ENCODE results near the gene PIMREG.
A peak's percentile ranks its signal among the peaks of the same experiment; 100 is the strongest.
"Not testable (repeated sequence)": the region's sequence is repeated elsewhere in the genome, so short reads cannot be mapped to it uniquely, and the experiment has no call there.

The PIMREG gene

DNA sequence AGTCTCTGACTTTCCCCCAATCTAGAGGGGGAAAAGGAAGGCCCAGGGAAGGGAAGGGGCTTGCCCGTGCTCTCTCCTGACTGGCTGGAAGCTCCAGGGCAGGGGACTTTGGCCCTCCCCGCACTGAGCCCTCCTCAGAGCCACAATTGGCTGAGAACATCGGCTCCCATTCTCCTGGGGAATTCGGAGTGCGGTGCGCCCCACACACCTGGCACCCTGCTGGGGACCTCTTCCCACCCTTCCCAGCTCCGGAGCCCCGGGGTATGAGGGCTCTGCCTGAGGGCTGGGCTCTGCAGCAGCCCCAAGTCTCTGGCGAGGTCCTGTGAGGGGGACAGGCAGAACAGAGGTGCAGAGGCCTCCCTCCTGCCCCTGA, 36.0 kb downstream of the PIMREG start:
- no peak for DNase-seq

DNA sequence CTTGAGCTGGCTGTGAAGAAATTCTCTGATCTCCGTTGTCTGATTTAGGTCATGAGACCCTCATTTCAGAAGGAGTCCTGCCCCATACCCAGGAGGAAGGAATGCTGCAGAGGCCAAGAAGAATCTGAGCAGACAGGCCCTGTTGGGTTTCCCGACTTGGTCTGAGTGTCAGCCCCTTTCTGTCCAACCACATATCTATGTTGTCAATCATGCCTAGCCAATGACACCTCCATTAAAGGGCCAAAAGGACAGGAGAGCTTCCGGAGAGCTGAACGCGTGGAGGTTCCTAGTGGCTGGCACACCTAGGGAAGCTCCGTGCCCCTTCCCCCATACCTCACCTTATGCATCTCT, 37.8 kb downstream of the PIMREG start:
- DNase-seq = no peak

DNA sequence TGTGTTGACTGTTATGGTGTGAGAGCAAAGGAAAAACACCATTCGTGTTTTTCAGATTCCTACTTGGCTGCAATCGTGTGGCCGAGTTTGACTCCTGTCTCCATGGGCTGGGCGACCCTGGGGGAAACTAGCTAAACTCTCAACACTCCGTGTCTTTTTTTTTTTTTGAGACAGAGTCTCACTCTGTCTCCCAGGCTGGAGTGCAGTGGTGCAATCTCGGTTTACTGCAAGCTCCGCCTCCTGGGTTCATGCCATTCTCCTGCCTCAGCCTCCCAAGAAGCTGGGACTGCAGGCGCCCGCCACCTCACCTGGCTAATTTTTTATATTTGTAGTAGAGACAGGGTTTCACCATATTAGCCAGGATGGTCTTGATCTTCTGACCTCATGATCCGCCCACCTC, 38.5 kb downstream of the PIMREG start:
- DNase-seq = not testable (repeated sequence)

DNA sequence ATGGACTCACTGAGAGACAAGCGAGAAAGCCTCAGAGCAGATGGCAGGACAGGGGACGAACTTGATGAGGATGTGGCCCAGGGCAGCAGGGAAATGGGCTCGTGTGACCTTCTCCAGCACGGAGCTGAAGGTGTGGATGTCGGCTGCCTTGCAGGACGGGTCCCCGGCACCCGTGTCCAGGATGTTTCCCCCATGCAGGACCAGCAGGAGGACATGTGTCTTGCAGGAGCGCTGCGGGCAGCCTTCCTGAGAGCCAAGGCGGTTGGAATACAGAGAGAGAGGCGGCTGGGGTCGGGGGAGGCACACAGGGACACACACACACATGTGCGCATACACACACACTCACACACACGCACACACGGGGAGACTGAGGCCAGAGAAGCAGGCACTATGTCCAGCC, 39.3 kb downstream of the PIMREG start:
- no peak for DNase-seq

DNA sequence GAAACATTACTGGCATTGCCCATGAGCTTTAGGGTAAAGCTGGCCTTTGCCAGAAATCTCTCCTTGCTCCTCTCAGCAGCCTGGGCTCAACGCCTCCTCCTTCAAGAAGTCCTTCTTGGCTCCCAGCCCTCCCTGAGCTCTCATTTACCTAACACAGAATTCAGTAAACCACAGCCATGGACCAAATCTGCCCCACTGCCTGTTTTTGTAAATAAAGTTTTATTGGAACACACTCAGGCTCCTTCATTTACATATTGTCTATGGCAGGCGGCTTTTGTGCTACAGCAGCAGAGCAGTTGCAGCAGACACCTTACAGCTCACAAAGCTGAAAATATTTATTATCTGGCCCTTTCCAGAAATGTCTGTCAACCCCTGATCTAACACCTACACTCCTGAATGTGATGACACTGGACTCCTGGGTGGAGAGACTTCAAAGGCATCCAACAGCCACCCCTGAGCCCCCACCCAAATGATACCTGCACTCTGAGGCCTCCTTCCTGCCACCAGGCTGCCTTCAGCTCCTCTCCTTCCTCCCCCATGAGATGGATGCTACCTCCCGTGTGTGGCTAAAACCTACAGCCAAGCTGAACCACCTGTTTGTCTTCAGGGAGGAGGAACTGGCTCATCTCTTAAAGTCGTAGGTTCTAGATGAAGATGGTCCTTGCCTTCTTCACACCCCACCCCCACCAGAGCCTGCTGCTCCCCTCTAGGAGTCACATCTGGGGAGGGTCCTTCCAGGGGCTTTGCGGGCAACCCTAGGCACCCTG, 41.6 kb downstream of the PIMREG start:
- DNase-seq = no peak

DNA sequence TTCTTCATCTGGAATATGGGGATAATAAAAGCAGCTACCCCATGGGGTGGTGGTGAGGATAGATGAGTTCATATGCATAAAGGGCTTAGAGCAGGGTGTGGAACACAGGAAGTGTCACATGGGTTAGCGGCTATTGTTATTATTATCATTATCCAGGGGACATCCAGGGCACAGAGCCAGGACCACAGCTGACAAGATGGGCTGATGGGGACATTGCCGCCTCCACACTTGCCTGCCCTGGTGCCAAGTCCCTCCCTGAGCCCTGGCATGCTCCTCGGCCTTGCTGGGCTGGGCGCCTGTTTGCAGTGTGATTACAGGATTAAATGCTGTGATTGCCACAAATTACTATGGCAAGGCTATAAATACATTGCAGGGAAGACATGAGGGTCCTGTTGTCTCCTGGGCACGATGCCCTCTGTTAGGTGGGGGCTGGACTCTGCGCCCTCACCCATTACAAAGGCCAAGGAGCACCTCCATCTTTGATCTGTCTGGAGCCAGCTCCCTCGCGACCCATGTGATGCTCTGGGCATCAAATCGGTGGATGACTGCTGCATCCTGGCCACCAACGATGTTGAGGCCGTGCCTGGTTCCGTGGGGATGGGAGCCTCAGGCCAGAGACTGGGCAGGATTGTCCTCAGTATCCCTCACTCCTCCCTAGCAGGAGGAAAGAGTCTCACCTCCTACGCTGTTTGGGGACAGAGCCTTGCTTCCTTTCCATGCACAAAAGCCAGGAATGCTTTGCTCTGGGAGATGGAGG, 43.2 kb downstream of the PIMREG start:
- no peak for DNase-seq

DNA sequence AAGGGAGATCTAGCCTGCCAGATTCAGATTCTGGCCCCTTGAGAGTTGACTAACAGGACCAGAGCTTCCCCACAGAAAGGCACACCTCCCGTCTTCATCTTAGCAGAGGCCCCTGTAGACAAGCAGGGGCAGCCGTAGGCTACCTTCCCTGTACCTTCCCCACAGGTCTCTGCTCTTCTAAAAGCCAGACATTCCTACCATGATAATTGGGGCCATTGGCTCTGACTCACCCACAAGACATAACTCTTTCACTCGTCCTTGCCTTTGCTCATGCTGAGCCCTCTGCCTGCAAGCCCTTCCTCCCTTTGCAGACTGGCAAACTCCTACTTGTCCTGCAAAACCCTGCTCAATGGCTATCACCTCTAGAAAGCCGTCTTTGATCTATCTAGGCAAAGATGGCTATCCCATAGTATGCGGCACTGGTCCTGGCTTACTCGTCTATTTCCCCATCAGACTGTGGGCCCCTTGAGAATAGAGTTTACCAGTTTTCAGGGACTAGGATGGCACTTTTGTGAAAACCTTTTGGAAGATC, 43.8 kb downstream of the PIMREG start:
- no peak for DNase-seq

DNA sequence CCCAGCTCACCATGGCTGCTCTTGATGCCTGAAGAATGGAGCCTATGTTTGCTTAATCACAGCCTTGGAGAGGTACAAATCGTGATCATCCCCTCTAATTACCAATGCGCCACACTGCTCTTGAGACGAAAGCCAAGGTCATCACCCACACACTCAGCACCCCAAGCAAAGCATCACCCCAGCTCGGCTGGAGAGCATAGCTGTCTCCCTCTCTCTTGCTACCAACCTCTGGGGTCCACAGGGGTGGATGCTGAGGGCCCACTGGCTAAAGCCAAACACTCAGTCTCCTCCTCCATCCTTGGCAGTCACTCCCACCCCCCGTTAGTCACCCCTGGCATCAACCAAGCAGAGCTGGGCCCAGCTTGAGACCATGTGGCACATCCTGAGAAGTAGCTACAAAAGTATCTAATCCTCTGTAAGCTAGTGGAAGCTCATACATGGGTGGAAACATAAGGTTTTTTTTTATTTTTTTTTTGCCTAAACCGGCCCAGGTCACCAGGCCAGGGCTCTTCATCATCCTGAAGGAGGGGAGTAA, 44.8 kb downstream of the PIMREG start:
- DNase-seq = no peak

DNA sequence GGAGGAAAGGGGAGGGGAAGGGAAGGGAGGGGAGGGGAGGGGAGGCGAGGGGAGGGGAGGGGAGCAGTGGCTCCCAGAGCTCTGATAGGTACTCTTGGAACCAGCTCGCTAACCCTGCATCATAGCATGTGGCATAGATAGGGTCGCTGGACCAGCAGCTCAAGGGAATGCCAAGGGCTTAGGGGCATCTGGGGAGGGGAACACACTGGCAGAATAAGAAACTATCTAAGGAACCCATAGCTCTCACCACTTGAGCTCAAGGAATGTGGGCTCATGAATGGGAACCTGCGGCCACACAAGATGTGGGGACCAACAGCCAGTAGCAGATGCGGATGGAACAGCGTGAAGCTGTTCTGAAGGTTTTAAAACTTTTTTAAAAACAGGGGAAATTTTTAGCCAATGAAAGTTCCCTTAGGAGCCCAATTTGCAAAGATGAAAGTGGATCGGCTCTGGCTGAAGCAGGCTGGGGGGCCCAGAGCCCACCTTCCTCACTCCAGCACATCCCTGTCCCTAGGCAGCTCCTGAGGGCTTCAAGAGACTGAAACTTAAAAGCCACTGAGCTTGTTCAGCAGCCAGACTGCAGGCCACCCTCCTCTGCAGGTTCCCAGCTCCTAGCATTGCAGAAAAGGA, 46.9 kb downstream of the PIMREG start:
- no peak for DNase-seq

DNA sequence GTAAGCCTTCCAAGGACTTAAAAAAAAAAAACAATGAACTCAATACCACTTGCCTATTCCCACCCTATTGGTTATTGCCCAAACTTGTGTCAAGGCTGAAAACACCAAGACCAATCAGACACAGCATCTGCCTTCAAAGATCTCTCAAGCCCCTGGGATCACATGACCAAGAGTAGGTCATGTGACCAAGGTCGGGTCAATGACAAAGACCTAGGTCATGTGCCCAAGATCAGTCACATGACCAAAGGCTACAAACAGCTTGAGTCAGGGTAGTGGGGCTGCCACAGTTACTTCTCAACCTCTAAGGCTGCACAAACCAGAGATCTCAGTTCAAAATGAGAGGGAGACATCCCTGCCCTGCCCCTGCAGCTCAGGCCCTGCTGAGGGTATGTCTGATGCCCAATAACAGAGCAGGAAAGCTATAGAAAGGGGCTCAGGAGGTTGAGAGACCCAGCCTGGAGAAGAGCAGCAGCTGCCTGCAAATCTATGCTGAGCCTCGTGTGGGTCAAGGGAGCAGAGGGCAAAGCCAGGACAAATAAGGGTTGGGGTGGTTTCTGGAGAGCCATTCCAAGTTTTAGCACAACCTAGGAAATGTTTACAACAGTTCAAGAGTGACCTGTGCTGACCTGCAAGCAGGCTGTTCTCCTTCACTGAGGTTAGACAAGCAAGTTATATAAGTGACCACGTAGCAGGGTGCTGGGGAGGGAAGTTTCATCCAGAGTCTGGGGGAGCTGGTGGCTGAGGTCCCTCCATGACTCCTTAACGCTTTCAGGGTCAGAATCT, 48.8 kb downstream of the PIMREG start:
- DNase-seq = no peak

DNA sequence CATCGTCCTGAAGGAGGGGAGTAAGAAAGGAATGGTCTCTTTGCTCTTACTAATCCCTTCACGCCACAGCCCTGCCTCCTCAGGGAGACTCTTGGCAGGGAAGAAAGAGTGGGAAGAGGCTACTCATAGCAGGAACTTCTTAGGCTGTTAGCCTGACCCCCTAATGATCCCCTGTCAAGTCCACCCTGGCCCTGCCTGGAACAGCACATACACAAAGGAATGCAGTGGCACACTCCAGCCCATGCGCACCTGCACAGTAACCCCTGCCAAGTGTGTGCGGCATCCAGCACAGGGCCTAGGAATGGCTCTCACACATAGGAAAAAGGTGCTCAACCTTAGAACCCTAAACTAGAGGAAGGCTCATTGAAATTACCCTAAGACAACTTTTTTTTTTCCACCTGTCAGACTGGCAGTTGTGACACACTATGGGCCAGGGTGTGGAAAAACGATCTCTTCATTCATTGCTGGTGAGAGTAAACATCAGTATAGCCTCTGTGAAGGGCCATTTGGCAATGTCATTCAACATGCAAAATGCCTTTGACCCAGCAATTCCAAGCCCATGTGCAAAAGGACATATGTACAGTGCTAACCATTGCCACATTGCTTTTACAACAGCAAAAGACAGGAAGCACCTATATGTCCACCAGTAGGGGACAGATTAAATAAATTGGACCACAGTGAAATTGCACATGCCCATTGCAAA, 50.1 kb downstream of the PIMREG start:
- no peak for DNase-seq

DNA sequence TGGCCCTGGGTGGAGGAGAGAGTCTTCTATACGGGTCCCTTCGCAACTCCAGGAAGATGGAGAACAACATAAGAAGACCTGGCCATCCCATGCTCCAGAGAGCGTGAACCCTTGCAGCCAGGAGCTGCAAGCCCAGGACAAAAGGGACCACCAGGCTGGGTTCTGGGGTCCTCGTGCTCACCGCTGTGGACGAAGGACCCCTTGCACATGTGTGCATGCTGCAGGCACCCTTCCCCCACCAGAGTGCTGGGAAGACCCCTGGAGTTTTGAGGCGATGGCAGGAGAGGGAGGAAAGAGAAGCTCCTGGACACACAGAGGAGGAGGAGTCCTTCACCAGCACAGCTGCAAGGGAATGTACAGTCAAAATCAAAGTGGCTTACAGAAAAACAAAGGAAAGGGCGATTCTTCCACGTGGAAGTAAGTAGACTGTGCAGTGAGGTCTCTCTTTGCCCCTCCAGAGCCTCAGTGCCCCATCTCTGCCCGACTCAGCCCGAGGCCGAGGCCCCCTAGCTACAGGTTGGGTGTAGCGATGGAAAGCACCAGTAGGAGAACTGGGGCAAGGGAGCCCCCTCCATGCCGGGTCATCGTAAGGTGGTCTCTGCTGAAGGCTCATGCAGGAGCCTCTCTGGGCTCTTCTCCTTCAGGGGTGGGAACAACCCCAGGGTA, 51.3 kb downstream of the PIMREG start:
- no peak for DNase-seq

DNA sequence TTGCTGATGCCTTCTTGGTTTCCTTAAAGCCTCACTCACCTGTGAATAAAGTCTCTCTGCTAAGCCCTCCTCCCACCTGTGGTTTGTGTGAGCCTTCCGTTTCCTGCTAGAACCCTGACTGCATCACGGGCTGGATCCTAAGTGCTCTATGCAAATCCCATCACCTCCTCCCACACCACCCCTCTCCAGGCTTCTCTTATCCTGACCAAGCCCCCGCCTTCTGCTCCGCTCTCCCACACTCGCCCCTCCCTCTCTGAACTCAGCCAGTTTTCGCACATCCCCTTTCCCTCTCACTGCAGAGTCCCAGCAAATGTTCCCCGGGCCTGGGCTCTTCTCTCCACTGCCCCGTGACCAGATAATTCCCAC, 51.8 kb downstream of the PIMREG start:
- peak; percentile 61 for DNase-seq

DNA sequence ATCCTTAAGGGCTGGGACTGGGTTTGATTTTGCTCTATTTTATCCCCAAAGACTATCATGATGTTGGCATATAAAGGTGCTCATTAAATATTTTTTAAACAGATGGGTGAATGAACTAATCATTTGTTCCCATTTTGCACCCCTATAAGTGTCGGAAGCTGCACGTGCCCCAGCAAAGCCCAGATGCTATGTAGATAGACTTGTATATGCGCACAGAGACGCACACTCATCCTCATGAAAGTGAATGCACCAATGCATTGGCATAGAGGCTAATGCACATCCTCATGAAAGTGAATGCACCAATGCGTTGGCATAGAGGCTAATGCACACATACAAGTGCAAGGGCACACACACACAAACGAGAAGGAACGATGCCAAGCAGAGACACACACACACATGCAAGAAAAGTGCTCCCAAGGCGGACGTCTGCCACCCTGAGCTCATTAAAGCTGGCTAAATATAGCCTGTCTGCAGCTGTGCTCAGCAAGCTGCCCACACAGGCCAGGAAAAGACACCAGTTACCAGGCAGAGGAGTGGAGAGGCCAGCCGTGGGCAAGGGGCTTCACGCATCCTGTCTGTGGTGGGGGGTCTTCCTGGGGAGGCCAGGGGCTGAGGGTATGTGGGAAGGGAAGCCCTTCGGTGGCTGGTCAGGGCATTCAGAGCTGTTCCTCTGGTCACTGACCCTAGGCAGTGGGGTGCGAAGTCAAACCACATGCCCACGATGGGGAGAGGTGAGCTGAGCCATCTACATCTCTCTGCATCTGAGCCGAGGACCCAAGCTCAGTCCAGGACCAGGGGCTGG, 52.6 kb downstream of the PIMREG start:
- DNase-seq = peak; percentile 67

DNA sequence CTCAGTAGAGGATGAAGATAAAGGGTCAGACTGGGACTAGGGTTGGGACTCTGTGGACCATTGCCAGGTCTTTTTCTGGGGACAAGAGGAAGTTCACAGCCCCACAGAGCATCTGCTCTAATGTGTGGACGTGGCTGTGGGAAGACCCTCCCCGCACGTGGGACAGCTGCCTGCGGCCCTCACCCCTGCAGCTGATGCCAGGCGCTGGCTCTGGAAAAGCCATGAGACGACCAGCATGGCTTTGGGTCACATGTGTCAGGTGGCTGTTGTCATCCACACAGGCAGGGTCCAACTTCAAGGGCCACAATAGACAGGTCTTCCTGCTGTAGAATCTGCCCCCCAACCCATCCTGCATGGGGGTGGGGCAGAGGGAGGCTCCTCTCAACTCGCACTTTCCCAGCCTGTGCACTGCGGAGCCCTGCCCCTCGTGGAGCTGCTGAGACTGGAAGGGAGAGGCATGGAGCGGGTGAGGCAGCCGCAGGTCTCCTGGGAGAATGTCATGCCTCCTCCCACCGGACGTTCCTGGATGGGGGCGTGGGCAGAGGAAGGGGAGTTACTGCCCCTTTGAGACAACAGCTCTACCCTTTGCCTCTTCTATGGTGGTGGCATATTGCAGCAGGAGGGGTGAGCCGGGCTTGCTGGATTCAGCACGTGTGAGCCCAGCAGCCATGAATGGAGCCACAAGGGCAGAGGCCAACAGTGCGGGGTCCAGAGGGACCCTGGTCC, 53.4 kb downstream of the PIMREG start:
- DNase-seq = no peak

DNA sequence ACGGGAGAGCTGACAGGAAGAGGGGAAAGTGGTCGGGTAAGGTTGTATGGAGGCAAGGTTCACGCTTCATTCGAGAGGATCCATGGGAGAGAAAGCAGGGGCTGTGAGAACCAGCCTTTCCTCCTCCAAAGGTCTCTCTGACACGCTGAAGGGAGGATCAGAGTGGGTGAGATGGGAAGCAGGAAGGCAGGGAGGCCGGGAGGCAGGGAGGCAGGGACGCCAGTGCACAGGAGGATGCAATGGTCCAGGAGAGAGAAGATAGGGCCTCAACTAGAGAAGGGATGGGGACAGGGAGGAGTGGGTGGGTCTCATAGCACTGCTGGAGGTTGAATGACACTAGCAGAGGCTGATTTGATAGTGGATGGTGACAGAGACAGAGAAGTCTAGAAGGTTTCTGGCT, 54.1 kb downstream of the PIMREG start:
- no peak for DNase-seq

DNA sequence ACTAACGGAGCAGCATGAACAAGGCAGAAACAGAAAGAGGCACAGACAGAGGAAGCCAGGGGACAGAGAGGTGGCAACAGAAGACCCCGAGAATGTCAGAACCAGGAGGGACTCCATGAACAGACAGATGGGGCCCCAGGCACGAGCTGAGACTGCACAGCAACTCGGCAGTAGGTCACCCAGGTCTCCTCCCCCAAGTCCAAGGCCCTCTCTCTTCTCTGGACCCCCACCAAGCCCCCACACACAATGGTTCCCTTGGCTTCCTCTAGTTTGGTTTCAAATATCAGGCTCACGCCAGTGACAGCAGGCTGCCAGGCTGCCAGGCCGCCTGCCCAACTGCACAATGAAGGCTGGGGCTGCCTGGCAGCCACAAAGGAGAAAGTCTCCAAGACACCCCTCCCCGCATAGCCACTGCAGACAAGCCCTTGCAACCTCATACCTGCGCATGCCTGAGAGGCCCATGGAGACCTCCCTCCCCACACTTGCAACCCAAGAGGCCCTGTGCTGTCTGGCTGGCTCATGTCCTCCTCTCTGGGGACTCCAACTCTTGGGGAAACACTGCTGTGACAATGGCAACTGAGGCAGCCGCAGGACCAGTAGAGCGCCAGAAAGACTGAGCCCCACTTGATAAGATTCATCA, 54.8 kb downstream of the PIMREG start:
- DNase-seq = no peak

Data from RPMI8226 (cell line).